Frontal cortex (tissue), 4 donors: ENCODE data around the gene PALLD. TPM values are rescaled to one million over a fixed set of nuclear protein-coding genes. Genes with fewer than 3 reads are reported as not detected.

Experiments
- DNase-seq, 2 donors: peaks; one replicate each; pipeline ENCODE4 v3.0.0; 2012; ENCODE audit warnings: low spot score in 2 of 2
- FAIRE-seq: peaks from 2 replicates; lab custom pipeline; 2012; peaks lifted over from hg19 to GRCh38; lab: Jason Lieb, UNC
- total RNA-seq: library from RNA; depleted of rRNA; stranded (reverse); fragments of >200 nt; gene quantifications from one replicate; pipeline ENCODE4 v1.2.3, GENCODE V29; 2014
- donor health status: control.
- donor health status: control.
- donor health status: control.

Gene PALLD
- total RNA-seq, 1 donor from 2014 or later, result 17.1 TPM

- DNase-seq (no peak), FAIRE-seq (no peak)
These were observed 117.0 kb downstream of the PALLD start for GRCh38 chr4:168613869-168614268.

DNA sequence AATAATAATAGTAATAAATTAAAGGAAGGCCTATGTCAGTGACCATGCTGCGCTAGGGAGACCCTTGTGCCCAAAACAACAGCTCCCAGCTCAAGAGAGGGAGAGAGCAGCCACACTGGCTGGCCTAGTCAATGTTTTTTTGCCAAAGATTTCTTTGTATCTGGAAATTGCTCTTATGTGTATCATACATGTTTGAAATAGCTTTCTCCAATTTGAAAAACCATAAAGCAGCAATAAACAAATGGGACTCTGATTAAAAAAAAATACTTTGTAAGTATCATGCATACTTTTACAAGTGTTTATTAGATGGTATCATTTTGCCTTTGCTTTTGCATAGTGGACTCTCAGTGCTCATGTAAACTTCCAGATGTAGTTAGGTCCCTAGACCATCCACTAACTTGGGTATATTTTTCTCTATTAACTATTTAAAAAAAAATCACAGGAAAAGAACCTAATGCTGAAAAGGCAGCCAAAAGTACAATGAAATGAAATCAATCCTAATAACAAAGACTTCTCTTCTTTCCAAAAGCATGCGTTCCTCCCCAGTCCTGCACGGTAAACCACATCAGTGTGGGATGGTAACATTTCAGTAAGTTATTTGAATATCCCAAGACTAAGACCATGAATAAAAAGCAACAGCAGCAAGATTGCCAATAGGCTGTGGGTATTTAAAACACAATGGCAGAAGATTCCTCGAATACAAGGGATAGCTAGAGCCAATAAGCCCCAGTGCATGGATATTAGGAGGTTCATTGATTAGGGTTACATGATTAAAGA is 117.6 kb downstream of the PALLD start:
- DNase-seq (no peak), FAIRE-seq (no peak)

DNA sequence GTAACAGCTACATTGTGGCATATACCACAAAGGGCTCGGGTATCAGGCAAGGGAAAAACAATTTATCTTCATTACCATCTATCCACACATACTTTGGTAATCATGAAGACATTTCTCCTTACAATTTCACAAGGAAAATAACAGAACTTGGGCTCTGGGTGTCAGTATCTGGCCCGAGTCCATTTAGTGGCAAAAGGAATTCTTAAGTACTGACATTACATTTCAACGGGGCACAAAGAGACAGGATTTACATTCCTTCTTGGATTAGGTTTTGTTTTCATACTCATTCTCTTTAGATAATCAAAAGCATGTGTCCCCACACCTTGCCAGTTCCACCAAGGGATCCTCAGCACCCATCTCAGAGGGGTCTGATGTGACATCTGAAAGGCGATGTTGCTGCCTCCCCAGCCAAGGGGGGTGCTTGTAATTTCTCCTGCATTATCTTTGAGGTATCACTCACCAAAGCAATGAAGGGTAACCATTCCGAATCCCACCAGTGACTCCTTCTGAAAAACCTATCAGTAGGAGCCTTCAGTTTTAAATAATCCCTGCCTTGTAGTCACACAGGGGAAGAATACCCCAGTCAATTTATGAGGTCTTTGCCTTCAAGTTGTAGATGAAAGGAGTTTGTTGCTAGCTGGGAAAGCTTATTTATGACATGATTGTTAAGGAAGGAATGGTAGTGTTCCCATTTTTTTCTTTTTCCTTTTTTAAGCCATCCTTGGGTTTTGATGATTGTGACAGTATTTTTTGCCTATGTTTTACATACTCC is 118.6 kb downstream of the PALLD start:
- DNase-seq, result no peak
- no peak for FAIRE-seq

DNA sequence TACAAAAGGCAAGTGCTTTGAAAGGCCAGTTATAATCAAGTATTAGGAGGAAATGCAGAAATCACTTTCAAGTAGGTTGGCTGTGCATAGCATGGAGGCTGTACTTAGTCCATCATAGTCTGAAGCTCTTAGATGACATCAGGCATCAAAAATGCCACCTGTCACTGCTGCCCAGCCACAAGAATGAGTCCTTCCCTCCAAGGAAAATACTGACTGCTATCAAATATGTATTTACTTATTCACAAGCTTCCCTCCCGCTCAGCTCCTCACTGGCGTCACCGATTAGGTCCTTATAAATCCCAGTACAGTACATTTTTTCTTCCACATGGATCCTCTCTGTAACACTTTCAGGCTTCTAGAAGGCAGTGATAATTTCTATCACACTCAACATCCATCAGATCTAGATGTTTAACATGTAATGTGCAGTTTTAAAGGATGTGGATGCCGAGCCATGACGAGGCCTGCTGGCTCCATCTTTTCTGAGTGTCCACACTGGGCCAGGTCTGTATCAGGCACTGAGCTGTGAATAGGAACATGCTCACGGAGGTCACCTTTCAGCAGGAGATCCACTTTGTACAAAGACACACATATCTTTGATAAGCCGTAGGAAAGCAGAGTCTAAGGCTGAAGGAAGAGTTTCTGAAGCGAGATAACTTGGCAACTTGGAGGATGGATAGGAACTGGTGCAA is 121.9 kb downstream of the PALLD start:
- FAIRE-seq (no peak), DNase-seq (no peak)

DNA sequence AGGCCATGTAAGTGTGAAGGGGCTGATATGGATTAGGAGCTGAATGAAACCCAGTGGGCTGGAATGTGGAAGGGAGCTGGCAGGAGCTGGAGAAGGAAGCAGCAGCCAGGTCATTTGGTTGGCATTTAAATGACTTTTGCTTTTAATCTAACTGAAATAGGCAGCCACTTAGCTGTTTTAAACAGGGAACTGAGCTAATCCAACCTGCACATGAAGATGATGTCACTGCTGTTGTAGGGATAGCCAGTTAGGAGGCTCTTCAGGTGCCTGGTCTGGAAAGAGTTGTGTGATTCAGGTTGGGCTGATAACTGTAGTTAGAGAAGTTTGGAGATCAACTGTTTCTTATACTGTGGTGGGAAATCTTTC is 122.4 kb downstream of the PALLD start:
- DNase-seq (no peak), FAIRE-seq (no peak)

GRCh38 chr4:168621806-168622589 is 125.1 kb downstream of the PALLD start:
- FAIRE-seq (no peak), DNase-seq (no peak)

DNA sequence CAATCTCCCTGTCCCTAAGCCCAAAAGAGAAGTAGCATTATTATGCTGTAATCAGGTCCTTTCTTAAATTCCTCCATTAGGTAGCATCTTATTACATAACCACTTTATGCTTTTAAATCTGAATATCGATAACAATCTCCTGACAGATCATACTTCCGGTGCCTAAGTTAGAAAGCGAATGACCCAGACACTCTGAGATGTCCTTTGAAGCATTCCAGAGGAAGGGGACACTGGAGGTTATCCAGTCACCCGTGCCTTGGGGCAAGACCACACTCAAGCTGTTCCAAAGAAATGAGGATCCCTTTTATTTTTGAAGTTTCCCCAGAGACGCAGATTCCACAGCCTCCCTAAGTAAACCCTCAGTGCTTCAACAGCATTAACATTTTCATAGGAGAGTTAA is 125.7 kb downstream of the PALLD start:
- no peak for FAIRE-seq
- DNase-seq, result no peak

- FAIRE-seq (no peak), DNase-seq (no peak)
These were observed 126.2 kb downstream of the PALLD start for GRCh38 chr4:168623011-168623410.

GRCh38 chr4:168623484-168623883 is 126.6 kb downstream of the PALLD start:
- FAIRE-seq, result no peak

GRCh38 chr4:168628251-168628650 is 131.4 kb downstream of the PALLD start:
- DNase-seq, result no peak
- no peak for FAIRE-seq

More at GRCh38 chr4:168623484-168623883, 126.6 kb downstream of the PALLD start:
- no peak for DNase-seq

DNA sequence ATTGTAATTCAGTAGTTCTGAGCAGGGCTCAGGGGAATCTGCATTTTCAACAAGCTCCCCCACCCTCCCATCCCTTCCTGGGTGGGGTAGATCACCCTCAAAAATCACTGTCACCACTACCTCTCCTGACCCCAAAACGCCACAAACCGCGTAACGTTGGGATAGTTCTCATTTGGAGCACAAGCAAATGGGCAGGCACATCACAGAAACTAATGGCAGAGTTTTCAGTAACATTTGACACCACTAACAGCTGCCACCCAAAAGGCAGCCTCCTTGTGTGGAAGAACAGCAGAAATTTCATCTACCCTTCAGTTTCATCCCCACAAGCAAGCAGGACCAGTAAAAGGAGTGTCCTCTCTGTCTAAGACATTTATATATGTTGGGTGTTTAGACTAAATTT is 132.7 kb downstream of the PALLD start:
- FAIRE-seq (no peak), DNase-seq (no peak)

GRCh38 chr4:168630445-168631187 is 133.8 kb downstream of the PALLD start:
- FAIRE-seq, result no peak

DNA sequence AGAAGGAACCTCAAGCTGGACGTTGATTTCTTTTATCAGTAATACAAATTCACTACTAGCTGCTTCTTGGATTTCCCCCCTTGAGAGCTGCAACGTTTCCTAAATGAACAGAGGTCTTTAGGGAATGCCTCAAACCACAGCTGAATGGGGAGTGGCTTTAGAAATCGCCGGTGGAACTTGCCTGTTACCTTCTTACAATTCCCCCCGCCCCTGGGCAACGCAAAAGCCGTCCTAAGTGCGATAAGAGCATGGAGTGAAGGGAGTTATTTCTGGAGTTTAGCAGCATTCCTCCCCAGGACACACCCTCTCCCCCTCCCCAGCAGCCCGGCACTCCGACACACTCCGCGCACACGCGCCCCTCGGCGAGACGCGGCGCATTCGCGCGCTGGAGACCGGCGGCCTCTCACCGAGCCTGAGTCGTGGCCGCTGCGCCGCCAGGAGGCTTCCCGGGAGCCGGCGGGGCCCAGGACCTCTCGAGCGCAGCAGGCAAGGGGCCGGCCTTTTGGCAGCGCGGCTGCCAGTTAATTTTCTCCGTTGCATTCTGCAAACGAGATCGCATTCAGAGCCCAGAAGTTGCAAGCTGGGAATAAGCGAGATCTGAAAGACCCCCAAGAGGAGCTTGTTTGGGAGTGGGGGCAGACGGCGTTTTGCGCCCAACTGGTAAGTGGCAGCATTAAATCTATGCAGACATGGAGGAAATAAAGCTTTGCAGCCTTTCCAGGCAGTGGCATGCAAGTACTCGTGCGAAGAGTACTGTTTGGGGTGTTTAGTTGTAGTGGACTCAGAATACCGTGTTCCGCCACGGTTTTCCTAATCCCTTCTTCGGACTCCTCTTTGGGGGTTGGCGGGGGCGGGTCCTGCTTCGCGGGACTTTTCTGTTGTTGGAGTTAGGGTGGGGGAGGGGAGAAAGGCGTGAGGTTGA is 134.7 kb downstream of the PALLD start:
- DNase-seq, result peak; percentile 22 to 45
- FAIRE-seq, result no peak

More at GRCh38 chr4:168630445-168631187, 133.8 kb downstream of the PALLD start:
- DNase-seq, result no peak

DNA sequence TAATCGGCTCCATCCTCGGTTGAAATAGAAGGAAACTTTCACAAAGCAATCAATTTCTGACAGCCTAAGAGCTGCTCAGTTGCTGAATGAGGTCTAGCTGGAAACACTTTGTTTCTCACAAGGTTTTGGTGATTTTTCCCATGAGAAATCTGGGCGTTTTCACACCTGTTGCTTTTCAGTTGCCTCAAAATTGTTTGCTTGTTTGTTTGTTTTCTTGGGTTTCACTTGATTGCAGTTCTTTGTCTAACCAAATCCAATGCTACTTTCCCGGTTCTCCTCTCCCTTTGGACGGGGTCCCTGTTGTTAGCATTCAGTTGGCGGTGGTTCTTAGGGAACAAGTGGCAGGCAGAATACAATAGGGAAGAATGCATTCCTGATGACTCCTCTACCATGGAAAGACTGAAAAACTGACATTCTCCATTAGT is 135.5 kb downstream of the PALLD start:
- DNase-seq (peak in 1 of 2 donors; percentile 28), FAIRE-seq (no peak)

DNA sequence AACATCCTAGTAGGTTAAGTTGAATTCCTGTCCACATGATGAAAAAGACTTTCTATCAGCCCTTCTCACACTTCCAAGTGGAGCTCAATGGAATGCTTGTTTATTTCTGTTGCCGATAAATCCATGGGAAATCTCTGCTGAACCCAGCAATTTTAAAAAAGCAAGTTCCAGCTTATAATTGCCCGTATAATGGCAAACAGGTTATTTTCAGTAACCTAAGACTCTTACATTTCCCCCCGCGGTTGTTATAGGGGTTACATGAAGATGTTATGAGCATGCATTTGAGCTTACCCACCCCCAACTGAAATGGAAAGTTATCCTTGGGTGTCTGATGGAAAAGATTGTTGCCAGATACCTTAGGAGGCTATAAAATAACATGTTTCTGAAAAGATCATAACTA is 136.2 kb downstream of the PALLD start:
- DNase-seq (no peak), FAIRE-seq (no peak)

DNA sequence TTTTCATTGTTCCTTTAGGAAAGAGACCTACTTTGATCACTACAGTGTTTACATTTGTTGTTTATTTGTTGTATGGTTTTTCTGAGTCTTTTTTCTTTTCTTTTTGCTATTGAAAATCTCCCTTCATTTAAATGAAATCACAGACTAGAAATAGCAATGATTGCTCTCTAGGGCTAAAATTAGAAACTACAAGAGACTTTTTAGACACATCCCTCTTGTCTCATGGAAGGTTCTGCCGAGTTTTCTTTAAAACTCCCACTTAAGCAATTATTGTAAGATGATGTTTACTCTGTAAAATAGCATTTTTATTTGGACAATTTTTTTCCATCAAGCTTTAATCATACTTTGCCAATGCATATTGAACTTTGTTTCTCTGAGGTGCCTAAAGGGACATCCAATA is 136.6 kb downstream of the PALLD start:
- FAIRE-seq (no peak), DNase-seq (no peak)

DNA sequence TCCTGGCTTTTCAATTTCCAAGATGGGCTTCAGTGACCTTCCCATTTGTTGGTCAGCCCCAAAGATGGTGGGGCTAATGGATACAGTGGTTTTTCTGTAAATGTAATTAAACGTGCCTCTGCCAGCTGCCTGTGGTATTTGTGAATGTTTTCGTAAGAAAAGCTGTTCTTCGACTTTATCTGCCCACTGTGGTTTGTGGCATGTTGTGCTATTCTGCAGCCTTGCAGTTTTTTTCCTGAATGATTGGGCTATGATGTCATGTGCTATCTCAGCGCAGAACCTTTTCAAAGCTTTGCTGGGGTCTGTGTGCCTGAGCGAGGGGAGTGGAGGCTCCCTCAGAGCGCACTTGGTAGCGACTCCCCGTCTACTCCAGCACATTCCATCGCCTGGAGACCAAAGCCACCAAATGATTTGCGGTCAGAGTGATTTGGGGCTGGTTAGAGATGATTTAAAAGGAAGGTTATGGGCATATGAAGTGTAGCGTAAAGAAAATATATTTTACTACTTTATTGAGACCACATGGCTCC is 137.5 kb downstream of the PALLD start:
- FAIRE-seq (no peak), DNase-seq (no peak)

DNA sequence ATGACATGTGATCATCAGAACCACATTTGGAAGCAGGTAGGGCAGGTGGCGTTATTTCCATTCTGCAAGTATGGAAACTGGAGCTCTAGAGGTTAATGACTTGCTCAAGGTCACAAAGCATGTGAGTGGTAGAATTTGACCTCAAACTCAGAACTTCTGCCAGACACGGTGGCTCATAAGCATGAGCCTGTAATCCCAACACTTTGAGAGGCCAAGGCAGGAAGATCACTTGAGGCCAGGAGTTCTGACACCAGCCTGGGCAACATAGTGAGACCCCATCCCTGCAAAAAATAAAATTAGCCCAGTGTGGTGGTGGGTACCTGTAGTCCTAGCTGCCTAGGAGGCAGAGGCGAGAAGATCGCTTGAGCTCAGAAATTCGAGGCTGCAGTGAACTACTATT is 139.2 kb downstream of the PALLD start:
- FAIRE-seq (no peak), DNase-seq (no peak)
